GM23338 (cell line): Measurements from ENCODE around the gene TM9SF4. TPM values are rescaled to one million over a fixed set of nuclear protein-coding genes. Genes with fewer than 3 reads are reported as not detected.

ENCODE experiments used
- ATAC-seq: fragments of 200-7000 bp; cut with Tn5 transposase; 3 replicates; pipeline ENCODE4 v1.9.1; 2020
- DNase-seq: peaks from one replicate; pipeline ENCODE4 v3.0.0-alpha.2; 2015; ENCODE audit warnings: low spot score
- H2AFZ ChIP-seq: fragments of 200-600 bp; sonication (generic); 2 replicates; pipeline ENCODE4 v1.8.0; 2016; ENCODE audit warnings: antibody characterized with exemption, mild to moderate bottlenecking, moderate library complexity
- H3F3A ChIP-seq: fragments of 200-600 bp; sonication (generic); replicated peaks from 2 replicates; pipeline ENCODE4 v1.8.0; 2017; ENCODE audit warnings: antibody characterized with exemption, mixed run types, low read depth
- H3K27ac ChIP-seq: fragments of 200-600 bp; sonication (generic); 2 replicates; pipeline ENCODE4 v1.6.1; 2016; ENCODE audit warnings: low read depth
- H3K27me3 ChIP-seq: fragments of 200-600 bp; sonication (generic); 2 replicates; pipeline ENCODE4 v1.8.0; 2016; ENCODE audit warnings: mild to moderate bottlenecking, mixed run types, moderate library complexity; ENCODE audit not compliant: insufficient read depth
- H3K36me3 ChIP-seq: fragments of 200-600 bp; sonication (generic); 2 replicates; pipeline ENCODE4 v1.8.0; 2016; ENCODE audit warnings: mild to moderate bottlenecking; ENCODE audit not compliant: insufficient read depth
- H3K4me1 ChIP-seq: fragments of 200-600 bp; sonication (generic); 2 replicates; pipeline ENCODE4 v1.8.0; 2016; ENCODE audit warnings: mild to moderate bottlenecking, moderate library complexity; ENCODE audit not compliant: insufficient read depth
- H3K4me2 ChIP-seq: fragments of 200-600 bp; sonication (generic); 2 replicates; pipeline ENCODE4 v1.7.1; 2017; ENCODE audit warnings: mixed run types
- H3K4me3 ChIP-seq: fragments of 200-600 bp; sonication (generic); 2 replicates; pipeline ENCODE4 v1.6.1; 2016; ENCODE audit warnings: mixed run types
- H3K79me2 ChIP-seq: fragments of 200-600 bp; sonication (generic); replicated peaks from 2 replicates; pipeline ENCODE4 v1.8.0; 2017; ENCODE audit warnings: mild to moderate bottlenecking; ENCODE audit not compliant: insufficient read depth
- H3K9me2 ChIP-seq: fragments of 200-600 bp; sonication (generic); 2 replicates; pipeline ENCODE4 v1.8.0; 2017; ENCODE audit not compliant: insufficient read depth
- H4K20me1 ChIP-seq: fragments of 200-600 bp; sonication (generic); replicated peaks from 2 replicates; pipeline ENCODE4 v1.8.0; 2017; ENCODE audit warnings: mild to moderate bottlenecking; ENCODE audit not compliant: insufficient read depth
- H3K27ac Mint-ChIP-seq: 2 replicates; pipeline ENCODE4 v1.8.0; 2020; ENCODE audit warnings: inconsistent platforms, mild to moderate bottlenecking, moderate library complexity, mixed read lengths
- H3K27me3 Mint-ChIP-seq: 3 replicates; pipeline ENCODE4 v1.8.0; 2022; ENCODE audit warnings: low read depth, mild to moderate bottlenecking, moderate library complexity, mixed read lengths, inconsistent platforms; ENCODE audit not compliant: insufficient read depth, poor library complexity
- H3K36me3 Mint-ChIP-seq: 3 replicates; pipeline ENCODE4 v1.8.0; 2021; ENCODE audit warnings: low read depth, mild to moderate bottlenecking, inconsistent platforms, moderate library complexity, mixed read lengths
- H3K4me1 Mint-ChIP-seq: 3 replicates; pipeline ENCODE4 v1.8.0; 2020; ENCODE audit warnings: mild to moderate bottlenecking, inconsistent platforms, mixed read lengths
- H3K4me3 Mint-ChIP-seq: 3 replicates; pipeline ENCODE4 v1.8.0; 2021; ENCODE audit warnings: moderate library complexity, mild to moderate bottlenecking, inconsistent platforms, mixed read lengths
- H3K9me3 Mint-ChIP-seq: 3 replicates; pipeline ENCODE4 v1.8.0; 2020; ENCODE audit warnings: moderate library complexity, mild to moderate bottlenecking, inconsistent platforms, mixed read lengths
- CREB1 ChIP-seq: fragments of 250-450 bp; sonication (Bioruptor Pico); IDR thresholded peaks from 2 replicates; pipeline ENCODE4 v1.5.0; 2020; ENCODE audit warnings: low read depth, mild to moderate bottlenecking, moderate library complexity
- CTCF ChIP-seq, 2 experiments: fragments of 200-600 bp in 1 of 2; sonication (generic) in 1 of 2; conservative IDR thresholded peaks; 2 replicates each; pipeline versions ENCODE4 v1.5.1 to v1.6.1; 2016 to 2017; ENCODE audit warnings: antibody characterized with exemption in 2 of 2, low read depth in 2 of 2, mild to moderate bottlenecking in 2 of 2, moderate library complexity in 1 of 2
- ETS1 ChIP-seq: IDR thresholded peaks from 2 replicates; pipeline ENCODE4 v1.6.1; 2016; ENCODE audit warnings: antibody characterized with exemption
- EZH2 ChIP-seq: fragments of 200-600 bp; sonication (generic); IDR thresholded peaks from one replicate; pipeline ENCODE4 v1.8.0; 2017; ENCODE audit warnings: antibody characterized with exemption, mild to moderate bottlenecking, low read depth; ENCODE audit not compliant: unreplicated experiment
- EZH2phosphoT487 ChIP-seq: fragments of 200-600 bp; sonication (generic); IDR thresholded peaks from one replicate; pipeline ENCODE4 v1.8.1; 2018; ENCODE audit warnings: antibody characterized with exemption; ENCODE audit not compliant: unreplicated experiment
- JUNB ChIP-seq: IDR thresholded peaks from one replicate; pipeline ENCODE4 v1.6.1; 2016; ENCODE audit warnings: antibody characterized with exemption; ENCODE audit not compliant: unreplicated experiment
- NANOG ChIP-seq: IDR thresholded peaks from 2 replicates; pipeline ENCODE4 v1.6.1; 2016; ENCODE audit warnings: antibody characterized with exemption, borderline replicate concordance
- POLR2AphosphoS5 ChIP-seq: IDR thresholded peaks from 2 replicates; pipeline ENCODE4 v1.6.1; 2016; ENCODE audit warnings: antibody characterized with exemption, low read depth
- ZNF114 ChIP-seq: fragments of 250-450 bp; sonication (Bioruptor Pico); IDR thresholded peaks from 2 replicates; pipeline ENCODE4 v1.5.0; 2020; ENCODE audit warnings: mild to moderate bottlenecking, moderate library complexity
- ZNF331 ChIP-seq: fragments of 250-450 bp; sonication (Bioruptor Pico); IDR thresholded peaks from 2 replicates; pipeline ENCODE4 v1.5.0; 2020; ENCODE audit warnings: low read depth, mild to moderate bottlenecking, moderate library complexity
- polyA plus RNA-seq: library from polyadenylated mRNA; unstranded; fragments of >200 nt; fragmentation: Nextera tagmentation; extraction: Ambion mirVana; gene quantifications from 2 replicates; pipeline ENCODE4 v1.2.1, GENCODE V29; 2016
- total RNA-seq: library from RNA; depleted of rRNA; stranded (reverse); fragments of >200 nt; shearing (Covaris generic); gene quantifications from 2 replicates; pipeline ENCODE4 v1.2.3, GENCODE V29; 2014
- TF ChIP-seq, protein P1 (sequence below): IDR thresholded peaks from one replicate; pipeline ENCODE4 v1.6.1; 2018; ENCODE audit warnings: antibody characterized with exemption; ENCODE audit not compliant: unreplicated experiment

TM9SF4 gene
- total and polyA plus RNA-seq, 2 experiments from 2014 or later, result 20.4 to 52.6 TPM

GRCh38 chr20:32215729-32216128 lies 106.2 kb downstream of the TM9SF4 start (continued):
- no peak for TF ChIP-seq JUNB
- TF ChIP-seq, protein P1, sequence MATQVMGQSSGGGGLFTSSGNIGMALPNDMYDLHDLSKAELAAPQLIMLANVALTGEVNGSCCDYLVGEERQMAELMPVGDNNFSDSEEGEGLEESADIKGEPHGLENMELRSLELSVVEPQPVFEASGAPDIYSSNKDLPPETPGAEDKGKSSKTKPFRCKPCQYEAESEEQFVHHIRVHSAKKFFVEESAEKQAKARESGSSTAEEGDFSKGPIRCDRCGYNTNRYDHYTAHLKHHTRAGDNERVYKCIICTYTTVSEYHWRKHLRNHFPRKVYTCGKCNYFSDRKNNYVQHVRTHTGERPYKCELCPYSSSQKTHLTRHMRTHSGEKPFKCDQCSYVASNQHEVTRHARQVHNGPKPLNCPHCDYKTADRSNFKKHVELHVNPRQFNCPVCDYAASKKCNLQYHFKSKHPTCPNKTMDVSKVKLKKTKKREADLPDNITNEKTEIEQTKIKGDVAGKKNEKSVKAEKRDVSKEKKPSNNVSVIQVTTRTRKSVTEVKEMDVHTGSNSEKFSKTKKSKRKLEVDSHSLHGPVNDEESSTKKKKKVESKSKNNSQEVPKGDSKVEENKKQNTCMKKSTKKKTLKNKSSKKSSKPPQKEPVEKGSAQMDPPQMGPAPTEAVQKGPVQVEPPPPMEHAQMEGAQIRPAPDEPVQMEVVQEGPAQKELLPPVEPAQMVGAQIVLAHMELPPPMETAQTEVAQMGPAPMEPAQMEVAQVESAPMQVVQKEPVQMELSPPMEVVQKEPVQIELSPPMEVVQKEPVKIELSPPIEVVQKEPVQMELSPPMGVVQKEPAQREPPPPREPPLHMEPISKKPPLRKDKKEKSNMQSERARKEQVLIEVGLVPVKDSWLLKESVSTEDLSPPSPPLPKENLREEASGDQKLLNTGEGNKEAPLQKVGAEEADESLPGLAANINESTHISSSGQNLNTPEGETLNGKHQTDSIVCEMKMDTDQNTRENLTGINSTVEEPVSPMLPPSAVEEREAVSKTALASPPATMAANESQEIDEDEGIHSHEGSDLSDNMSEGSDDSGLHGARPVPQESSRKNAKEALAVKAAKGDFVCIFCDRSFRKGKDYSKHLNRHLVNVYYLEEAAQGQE, result no peak
- no peak for TF ChIP-seq ZNF331 (CRISPR knock-in tag)
- no peak for TF ChIP-seq EZH2phosphoT487
- TF ChIP-seq CTCF (conservative IDR thresholded peaks at IDR 0.05; ENCODE audit: low read depth in 2 of 2), result no peak
- TF ChIP-seq ETS1, result no peak
- no peak for TF ChIP-seq ZNF114 (CRISPR knock-in tag)
- TF ChIP-seq EZH2, result no peak
- TF ChIP-seq POLR2AphosphoS5, result no peak
- no peak for TF ChIP-seq CREB1

DNA sequence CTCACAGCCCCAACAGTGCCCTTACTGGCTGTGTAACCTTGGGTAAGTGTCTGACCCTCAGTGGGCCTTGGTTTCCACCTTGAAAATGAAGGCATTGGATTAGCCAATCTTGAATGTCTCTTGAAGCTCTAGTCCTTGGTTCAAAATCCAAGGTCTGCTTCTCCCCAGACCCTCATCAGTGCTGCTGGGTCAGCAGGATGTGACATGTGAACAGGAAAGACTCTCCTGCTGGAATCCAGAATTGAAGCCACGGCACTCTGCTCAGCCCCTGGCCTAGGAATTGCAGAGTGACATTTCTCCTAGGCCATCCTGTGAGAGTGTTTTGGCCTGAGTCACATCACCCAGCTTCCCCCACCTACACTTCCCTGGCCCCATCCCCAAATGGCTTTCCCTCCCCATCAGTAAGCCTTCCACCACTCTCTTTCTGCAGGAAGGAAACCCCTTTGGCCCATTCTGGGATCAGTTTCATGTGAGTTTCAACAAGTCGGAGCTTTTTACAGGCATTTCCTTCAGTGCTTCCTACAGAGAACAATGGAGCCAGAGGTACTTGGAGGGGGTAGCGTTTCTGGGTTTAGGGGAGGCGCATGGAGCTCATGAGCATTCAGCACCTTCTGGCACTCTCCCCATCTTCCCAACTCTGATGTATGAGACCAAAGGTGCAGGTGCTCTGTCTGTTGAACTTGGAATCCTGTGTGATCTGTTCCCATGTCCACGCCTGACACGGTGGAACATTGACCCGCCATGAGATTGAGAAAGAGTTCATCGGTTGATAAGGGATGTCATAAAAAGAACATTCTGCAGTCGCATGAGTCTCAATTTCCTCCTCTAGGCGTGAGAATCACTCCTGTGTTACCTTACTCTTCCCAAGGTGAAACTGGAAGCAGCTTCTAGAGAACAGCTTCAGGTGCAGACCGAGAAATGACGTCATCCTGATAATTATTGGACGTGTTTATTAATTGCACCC lies 106.9 kb downstream of the TM9SF4 start:
- Histone ChIP-seq H3F3A (peaks cover 19% of the 10 kb centered on the region; the same call in 1 of the 2 replicates), H3K36me3 (peaks cover 66% of the 10 kb centered on the region), H2AFZ (no peak overlapping the region), H3K4me1 (no peaks in the 10 kb centered on the region), H3K27ac (no peak overlapping the region), H3K79me2 (peaks cover 10% of the 10 kb centered on the region), H3K4me3 (no peak overlapping the region), H3K9me2 (no peaks in the 10 kb centered on the region), H4K20me1 (peaks cover 47% of the 10 kb centered on the region), H3K4me2 (no peak overlapping the region), H3K27me3 (no peaks in the 10 kb centered on the region)
- Mint-ChIP-seq H3K36me3 (peaks cover 62% of the 10 kb centered on the region), H3K27ac (no peak overlapping the region), H3K27me3 (no peaks in the 10 kb centered on the region), H3K4me3 (no peak overlapping the region), H3K4me1 (no peaks in the 10 kb centered on the region), H3K9me3 (no peaks in the 10 kb centered on the region)
- ATAC-seq (no peak), DNase-seq (no peak)
- TF ChIP-seq, protein P1, result no peak
- TF ChIP-seq NANOG, result no peak
- no peak for TF ChIP-seq POLR2AphosphoS5
